Fibroblast of skin of scalp (primary cell): Measurements from ENCODE around the gene OGG1.

Experiments used
- DNase-seq: peaks from one replicate; pipeline ENCODE4 v3.0.0-alpha.2; 2013

Gene OGG1

GRCh38 chr3:9786209-9786739, 36.5 kb downstream of the OGG1 start:
- DNase-seq = no peak

GRCh38 chr3:9786825-9787669, 37.3 kb downstream of the OGG1 start:
- DNase-seq = no peak

- no peak for DNase-seq
Observed at GRCh38 chr3:9787714-9788113, 38.0 kb downstream of the OGG1 start.

GRCh38 chr3:9791127-9791526, 41.4 kb downstream of the OGG1 start:
- DNase-seq = no peak

GRCh38 chr3:9791790-9792404, 42.1 kb downstream of the OGG1 start:
- no peak for DNase-seq

GRCh38 chr3:9792405-9793160, 42.8 kb downstream of the OGG1 start, which contains the start of the genes ARPC4 and TADA3:
ARPC4 (plus strand) TSS chr3:9793082; CDS start chr3:9793122, 40 bp downstream.
TADA3 (minus strand) TSS chr3:9792473; CDS start chr3:9791466, 1,007 bp downstream.
- peak; percentile 98 for DNase-seq

- DNase-seq = peak; percentile 33
Observed at GRCh38 chr3:9793161-9793781, 43.5 kb downstream of the OGG1 start.

GRCh38 chr3:9794400-9794799, 44.6 kb downstream of the OGG1 start:
- DNase-seq = no peak

- DNase-seq = no peak
Observed at GRCh38 chr3:9795207-9795606, 45.5 kb downstream of the OGG1 start.

- no peak for DNase-seq
Observed at GRCh38 chr3:9797196-9797945, 47.6 kb downstream of the OGG1 start.

- no peak for DNase-seq
Observed at GRCh38 chr3:9800529-9800928, 50.8 kb downstream of the OGG1 start.

- no peak for DNase-seq
Observed at GRCh38 chr3:9803494-9803893, 53.7 kb downstream of the OGG1 start.

- DNase-seq = no peak
Observed at GRCh38 chr3:9804996-9805395, 55.2 kb downstream of the OGG1 start.

- DNase-seq = no peak
Observed at GRCh38 chr3:9806137-9806536, 56.4 kb downstream of the OGG1 start.
